Measurements from ENCODE around the gene CCNJ. TPM values are rescaled to one million over a fixed set of nuclear protein-coding genes. Genes with fewer than 3 reads are reported as not detected.

CCNJ gene
- total RNA-seq, 1 experiment from 2014 or later = 36.8 TPM

DNA sequence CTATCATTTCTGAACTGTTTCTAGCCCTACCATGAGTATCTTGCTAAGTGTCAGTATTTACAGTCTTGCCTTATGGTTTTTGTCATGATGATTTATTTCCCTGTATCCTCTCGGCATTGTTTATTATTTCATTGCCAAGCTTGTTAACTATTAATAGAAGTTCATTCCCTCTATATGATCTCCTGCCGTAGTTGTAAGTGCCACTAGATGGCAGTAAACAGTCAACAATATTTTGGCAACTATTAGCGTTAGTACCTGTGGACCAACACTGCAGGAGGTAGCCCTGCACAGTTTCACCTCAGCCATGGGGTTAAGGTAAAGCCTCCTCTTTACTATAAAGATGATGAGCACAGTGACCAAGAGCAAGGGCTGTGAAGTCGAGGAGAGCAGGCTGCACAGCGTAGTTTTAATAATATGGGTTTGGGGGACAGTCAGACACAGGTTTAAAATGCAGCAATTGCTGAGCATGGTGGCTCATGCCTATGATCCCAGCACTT, 26.1 kb upstream of the CCNJ start:
- H4K5ac ChIP-seq (ENCODE audit: insufficient read length, low read depth, low read length) = no peak overlapping the region
- no peak overlapping the region for H3K18ac ChIP-seq (ENCODE audit: insufficient read length, low read depth, low read length)
- peak; percentile 82 for TF ChIP-seq CTCF (conservative IDR thresholded peaks at IDR 0.05)
- H3K27ac ChIP-seq (ENCODE audit: insufficient read length, low read depth, low read length) = no peak overlapping the region
- no peak overlapping the region for H3K4me2 ChIP-seq (ENCODE audit: insufficient read depth, insufficient read length, low read length)
- H4K20me1 ChIP-seq (ENCODE audit: control insufficient read depth, insufficient read depth, insufficient read length) = no peaks in the 10 kb centered on the region
- WGBS (ENCODE audit: extremely low coverage, insufficient read length, low lambda C conversion rate) = no CpG with 5 or more reads among the region's 5 CpGs
- no peak overlapping the region for H3K27ac Mint-ChIP-seq
- no peaks in the 10 kb centered on the region for H3K79me1 ChIP-seq (ENCODE audit: insufficient read depth, low read depth, low read length, poor library complexity, severe bottlenecking)
- H4K8ac ChIP-seq (replicated peaks; ENCODE audit: insufficient read length, low read depth, low read length) = no peak overlapping the region
- no peak overlapping the region for H3K4ac ChIP-seq (ENCODE audit: low read depth, low read length)
- H3K79me2 ChIP-seq (ENCODE audit: insufficient read depth, low read length) = no peaks in the 10 kb centered on the region
- H3K14ac ChIP-seq (ENCODE audit: insufficient read depth, low read length) = no peak overlapping the region
- peaks cover 3% of the 10 kb centered on the region; the same call in 1 of the 2 replicates for H3K27me3 Mint-ChIP-seq (ENCODE audit: low read depth)
- no peak overlapping the region for H3K4me3 Mint-ChIP-seq
- no peak overlapping the region for H2BK20ac ChIP-seq (ENCODE audit: low read depth, low read length, poor library complexity, severe bottlenecking)
- no peak overlapping the region for H2BK15ac ChIP-seq (ENCODE audit: low read depth, low read length)
- no peak overlapping the region for H2BK12ac ChIP-seq (ENCODE audit: insufficient read length, low read depth, low read length)
- H3K4me1 Mint-ChIP-seq = peaks cover 0 to 4% of the 10 kb centered on the region in 2 experiments; a peak in 1 of 4 replicates
- H3K27me3 ChIP-seq (ENCODE audit: insufficient read depth, low read length) = no peaks in the 10 kb centered on the region
- no peak overlapping the region for H2AK5ac ChIP-seq (ENCODE audit: insufficient read length, low read length)
- H2AFZ ChIP-seq (ENCODE audit: low read length) = no peak overlapping the region
- DNase-seq = peak; percentile 35
- H4K91ac ChIP-seq (ENCODE audit: insufficient read length, low read depth, low read length) = no peak overlapping the region
- no peak overlapping the region for H2BK5ac ChIP-seq (ENCODE audit: insufficient read length, low read length)
- H3T11ph ChIP-seq (ENCODE audit: low read length) = no peak overlapping the region
- no peaks in the 10 kb centered on the region for H3K9me3 Mint-ChIP-seq
- no peak overlapping the region for H3K56ac ChIP-seq (ENCODE audit: insufficient read length, low read depth, low read length)
- no peak overlapping the region for H3K9ac ChIP-seq (ENCODE audit: extremely low read depth, insufficient read length, low read length)
- H3K23ac ChIP-seq (ENCODE audit: insufficient read length, low read depth, low read length) = no peak overlapping the region
- H2BK120ac ChIP-seq (ENCODE audit: low read depth, low read length, poor library complexity, severe bottlenecking) = no peak overlapping the region
- 0 out of 7 replicates have a peak, but pooled peaks cover 0 to 2% (median 0%) of the 10 kb centered on the region in 3 experiments for H3K36me3 Mint-ChIP-seq (ENCODE audit: insufficient read depth in 1 of 3, low read depth in 3 of 3)
- no peaks in the 10 kb centered on the region for H3K23me2 ChIP-seq (ENCODE audit: insufficient read length, low read depth, low read length, poor library complexity, severe bottlenecking)
- H3K4me1 ChIP-seq (ENCODE audit: insufficient read depth, low read length) = no peaks in the 10 kb centered on the region
- H3K9me3 ChIP-seq (ENCODE audit: control insufficient read depth, low read depth, low read length) = no peaks in the 10 kb centered on the region

All from H9 (cell line).